HG03066 (cell line): ENCODE measurements around the gene DSTN.

Experiments
- ATAC-seq: cut with Tn5 transposase; IDR thresholded peaks from one replicate; pipeline ENCODE4 v1.9.1; 2021; ENCODE audit warnings: low read depth; ENCODE audit not compliant: unreplicated experiment

Gene DSTN

DNA sequence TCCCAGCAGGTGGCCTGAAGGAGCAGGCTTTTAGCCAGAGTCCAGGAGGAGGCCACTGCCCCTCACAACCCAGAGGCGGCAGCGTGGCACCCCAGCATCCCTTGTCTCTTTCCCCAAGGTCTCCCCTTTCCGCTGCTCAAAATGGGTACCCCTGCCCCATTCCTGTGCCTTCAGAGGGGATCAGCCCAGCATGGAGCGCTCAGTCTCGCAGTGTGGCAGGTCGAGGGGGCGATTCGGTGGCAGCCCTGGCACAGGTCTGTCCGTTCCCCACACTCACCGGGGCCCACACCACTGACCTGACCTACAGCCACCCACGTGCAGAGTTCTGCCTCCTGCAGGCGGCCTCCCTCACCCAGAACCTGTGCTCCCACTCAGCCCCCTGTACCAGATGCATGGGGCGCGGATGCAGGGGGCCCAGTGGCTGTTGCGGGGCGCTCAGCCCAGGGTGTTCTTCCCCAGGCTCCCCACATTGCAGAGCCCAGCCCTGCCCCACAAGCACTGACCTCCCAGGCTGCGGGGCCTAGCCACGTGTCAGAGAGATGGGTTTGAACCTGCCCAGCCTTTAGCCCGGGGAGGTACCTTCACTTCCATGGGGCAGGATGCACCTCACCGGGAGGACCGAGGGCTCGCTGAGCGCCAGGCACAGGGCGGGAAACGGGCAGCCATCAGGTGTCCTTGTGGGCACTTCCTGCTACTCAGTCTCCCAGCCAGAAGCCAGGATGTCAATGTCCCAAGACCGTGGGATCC, 41.8 kb downstream of the DSTN start:
- no peak for ATAC-seq

DNA sequence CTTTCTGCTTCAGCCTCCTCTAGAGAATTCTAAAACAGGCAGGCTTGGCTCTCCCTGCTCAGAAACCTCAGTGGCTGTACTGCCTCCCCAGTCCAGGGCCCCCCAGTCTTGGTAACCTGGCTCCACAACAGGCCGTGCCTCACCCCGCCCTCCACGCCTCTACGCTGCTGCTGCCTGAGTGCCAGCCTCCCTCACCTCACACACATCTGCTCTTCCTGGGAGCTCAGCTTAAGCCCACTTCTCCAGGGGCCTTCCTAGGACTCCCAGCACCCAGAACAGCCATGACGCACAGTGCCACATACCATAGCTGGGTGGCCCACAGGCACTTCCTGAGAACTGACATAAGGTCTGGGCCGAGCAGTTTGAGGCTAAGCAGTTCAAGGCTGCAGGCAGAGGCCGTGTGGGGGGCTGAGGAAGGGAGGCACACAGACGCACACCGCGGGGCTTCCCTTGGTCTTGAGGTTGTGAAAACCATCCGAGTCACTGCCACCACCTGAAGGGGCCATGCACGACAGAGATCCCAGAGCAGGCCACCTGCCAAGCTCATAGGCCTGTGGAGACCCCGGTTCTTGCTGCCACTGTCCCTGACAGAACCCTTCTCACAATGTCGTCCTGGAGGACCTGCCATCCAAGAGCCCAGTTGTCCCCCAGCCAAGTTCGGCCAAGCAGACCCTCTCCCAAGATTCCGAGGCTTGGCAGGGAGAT, 42.6 kb downstream of the DSTN start:
- no peak for ATAC-seq

DNA sequence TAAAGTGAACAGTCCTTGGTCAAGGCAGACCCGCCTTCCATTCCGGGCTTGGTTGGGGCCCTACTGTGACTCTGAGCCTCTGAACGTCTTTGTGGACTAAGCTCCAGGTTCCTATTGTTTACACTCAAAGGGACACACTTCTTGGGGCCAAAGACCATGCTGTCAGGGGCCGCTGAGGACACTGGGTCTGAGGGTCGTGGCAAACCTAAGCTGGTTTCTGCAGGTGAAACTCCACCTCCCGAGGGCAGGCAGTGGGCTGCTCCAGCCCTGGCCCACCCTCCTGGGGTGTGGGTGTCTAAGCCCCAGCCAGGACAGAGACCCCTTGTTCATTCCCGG, 43.1 kb downstream of the DSTN start:
- ATAC-seq: no peak

DNA sequence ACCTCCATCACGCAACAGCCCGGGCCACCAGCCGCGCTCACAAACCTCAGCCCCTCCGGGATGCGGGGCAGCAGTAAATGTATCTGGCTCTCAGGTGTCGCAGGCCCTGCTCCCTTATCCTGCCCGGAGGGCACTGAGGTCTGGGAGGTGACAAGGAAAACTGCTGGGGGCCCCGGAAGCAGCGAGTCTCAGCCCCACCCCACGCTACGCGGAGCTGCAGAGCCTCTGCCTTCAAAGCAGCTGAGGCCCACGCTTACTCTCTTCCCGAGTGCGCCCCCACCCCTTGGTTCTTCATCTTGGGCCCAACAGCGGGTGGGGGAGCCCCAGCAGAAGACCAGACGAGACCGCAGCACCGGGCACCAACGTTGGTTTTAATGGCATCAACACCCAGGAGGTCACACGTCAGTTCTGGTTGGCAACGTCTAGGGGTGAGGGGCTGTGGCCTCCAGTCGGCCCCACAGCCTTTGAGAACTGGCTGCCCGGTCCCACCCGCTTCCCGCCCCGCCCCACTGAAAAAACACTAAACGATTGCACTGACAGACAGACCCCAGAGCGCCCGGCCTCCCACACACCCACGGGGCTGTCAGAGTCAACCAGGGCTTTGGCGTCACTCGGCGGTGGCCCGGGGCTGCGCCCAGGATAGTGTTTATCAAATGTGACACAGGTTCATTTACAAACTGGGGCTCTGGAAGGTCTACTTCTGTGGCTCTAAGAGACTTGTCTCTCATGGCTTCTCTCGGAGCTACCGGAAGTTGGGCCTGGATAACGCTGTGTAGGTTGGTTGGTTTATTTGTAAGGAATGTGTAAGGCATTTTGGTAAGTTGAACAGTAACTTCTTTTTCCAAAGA, 43.7 kb downstream of the DSTN start:
- ATAC-seq: no peak

DNA sequence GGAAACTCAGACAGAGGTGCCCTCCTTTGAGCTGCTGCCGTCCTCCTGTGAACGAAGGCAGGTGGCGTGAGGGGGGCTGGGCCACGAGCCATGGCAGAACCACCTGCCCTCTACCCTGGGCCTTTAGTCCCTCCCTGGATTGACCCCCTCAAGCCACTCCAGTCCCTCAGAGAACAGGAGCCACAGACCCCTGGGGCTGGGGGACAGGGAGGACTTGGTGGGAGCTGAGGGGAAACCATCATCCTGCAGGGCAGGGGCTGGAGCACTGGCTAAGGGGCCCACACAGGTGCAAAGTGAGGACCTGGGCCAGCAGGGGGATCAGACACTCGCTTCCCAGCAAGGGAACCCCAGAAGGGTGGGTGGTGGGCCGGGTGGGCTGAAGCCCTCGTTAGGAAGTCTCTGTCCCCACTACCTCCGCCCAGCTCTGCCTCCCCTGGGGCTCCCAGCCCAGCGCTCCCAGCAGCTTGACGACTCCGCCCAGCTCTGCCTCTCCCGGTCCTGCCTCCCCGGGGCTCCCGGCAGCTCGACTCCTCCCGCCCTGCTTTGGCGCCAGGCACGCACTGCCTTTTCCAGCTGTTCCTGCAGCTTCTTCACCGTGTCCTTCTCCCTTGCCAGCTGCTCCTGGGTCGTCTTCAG, 44.4 kb downstream of the DSTN start:
- no peak for ATAC-seq

DNA sequence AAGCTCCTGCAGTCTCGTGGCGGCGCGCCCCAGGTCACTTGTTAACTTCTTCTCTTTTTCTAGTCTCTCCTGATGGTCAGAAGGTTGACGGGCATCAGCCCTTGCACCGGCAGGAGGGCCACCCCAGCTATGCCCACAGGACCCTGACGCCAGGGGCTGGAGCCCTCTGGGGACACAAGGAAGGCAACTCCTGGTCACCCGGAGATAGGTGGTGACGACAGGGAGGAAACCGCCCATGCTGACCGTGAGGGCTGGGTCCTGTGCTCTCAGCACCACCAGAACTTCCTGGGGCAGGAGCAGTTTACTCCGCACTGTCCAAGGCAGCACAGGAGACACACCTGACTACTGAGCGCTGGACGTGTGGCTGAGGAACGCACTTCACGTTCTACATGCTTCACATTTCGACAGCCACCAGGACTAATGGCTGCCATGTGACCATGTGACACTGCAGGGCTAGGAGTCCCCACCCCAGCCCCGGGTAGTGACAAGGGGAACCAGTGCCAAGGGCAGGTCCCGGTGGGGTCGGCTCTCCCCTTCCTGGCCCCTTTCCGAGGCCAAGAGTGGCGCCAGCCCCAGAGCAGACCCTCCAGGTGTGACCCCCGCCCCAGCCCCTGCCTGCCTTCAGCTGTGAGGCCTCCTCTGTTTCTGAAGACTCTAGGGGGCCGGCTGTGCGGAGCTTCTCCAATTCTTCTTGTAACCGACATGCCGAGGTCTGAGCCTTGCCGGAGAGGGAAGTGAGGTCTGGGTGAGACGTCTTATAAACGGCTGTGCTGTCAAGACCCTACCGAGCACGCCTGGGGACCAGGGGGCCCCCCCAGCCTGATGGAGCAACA, 45.2 kb downstream of the DSTN start:
- no peak for ATAC-seq

DNA sequence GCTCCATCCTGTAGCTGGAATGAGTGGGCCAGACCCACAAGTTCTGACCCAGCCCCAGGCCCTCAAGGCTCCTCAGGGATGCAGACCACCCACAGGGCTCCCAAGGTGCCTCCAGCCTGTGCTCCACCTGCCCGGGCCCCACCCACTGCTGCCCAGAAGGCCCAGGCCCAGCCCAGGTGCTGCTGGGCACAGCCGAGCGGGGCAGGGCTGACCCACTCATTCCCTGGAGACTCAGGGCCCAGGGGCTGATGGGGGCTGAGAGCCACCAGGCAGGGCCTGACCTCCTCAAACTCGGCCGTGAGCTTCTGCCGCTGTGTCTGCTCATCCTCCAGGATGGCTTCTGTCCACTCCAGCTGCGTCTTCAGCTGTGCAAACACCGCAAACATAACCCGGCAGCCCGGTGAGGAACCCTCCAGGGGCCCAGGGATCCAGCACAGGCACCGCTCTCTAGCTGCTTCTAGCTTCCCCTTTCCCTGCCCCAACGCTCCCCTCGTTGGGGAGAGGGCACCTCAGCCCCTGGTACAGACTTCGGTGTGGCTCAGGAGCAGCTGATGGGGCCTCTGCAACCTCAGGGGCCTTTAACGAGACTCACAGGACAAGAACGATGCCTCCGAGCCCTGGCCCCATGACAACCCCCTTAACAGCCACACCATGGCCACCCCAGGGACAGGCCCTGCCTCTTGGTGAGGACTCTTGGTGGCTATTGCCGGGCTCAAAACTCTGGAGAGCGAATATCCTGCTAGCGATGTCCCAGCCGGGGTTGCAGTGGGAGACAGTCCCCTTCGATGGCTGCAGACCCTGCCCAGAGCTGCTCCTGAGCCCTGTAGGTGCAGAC, 46.0 kb downstream of the DSTN start:
- no peak for ATAC-seq

DNA sequence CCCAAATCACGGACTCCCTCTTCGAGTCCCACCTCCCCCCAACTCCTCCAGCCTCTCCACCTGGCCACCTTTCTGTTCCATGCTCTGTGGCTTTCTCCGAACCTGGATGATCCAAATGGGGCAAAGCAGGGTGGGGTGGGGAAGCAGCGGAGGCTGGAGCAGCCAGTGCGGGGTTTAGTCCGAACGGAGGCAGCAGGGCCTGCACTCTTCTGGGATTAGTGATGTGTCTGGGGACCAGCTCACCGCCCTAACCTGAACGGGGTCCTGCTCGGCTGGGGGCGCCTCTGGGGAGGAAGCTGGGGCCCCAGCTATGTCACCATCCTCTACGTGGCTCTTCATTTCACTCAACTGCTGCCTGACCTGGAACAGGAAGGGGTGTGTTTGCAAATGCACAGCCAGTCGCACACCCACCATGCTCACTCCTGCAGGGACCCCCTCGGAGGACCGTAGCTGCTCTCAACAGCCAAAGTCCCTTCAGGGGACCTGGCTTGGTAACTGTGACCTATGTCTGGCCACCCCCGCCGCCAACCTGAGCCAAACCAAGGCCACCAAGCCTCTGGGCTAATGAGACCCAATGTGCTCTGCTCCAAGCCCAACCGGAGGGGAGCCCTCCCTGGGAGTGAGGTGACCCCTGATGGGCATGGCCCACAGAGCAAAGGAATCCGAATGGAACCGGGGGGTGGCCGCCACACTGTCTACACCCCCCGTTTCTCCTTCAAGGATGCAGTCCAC, 46.8 kb downstream of the DSTN start:
- no peak for ATAC-seq

DNA sequence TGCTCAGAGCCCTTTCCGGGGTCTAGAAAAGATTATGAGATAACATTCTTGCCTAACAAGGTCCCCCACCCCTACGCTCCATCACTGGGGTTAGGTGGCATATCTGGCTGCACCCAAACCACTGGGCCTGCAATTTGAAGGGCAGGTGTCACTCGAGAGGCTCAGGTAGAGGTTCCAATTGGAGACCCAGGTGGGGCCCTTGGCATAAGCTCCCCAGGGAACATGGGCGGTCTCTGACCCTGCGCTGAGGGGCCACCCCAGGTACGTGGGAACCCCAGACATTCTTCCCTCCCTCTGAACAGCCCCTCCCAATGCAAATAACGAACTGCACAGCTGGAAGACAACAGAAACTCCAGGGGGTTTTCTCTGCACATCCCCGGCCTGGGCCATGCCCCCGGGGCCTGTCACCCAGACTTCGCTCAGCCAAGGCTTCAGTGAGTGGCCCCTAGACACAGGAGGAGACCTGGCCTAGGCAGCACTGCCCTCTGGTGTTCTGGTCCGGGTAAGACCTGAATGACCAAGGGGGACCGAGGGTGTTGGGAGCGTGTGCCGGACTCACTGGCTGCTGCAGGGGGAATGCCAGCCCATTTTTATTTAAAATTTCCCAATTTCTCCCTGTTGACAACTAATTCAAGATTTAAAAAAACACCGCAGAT, 47.5 kb downstream of the DSTN start:
- ATAC-seq: no peak

DNA sequence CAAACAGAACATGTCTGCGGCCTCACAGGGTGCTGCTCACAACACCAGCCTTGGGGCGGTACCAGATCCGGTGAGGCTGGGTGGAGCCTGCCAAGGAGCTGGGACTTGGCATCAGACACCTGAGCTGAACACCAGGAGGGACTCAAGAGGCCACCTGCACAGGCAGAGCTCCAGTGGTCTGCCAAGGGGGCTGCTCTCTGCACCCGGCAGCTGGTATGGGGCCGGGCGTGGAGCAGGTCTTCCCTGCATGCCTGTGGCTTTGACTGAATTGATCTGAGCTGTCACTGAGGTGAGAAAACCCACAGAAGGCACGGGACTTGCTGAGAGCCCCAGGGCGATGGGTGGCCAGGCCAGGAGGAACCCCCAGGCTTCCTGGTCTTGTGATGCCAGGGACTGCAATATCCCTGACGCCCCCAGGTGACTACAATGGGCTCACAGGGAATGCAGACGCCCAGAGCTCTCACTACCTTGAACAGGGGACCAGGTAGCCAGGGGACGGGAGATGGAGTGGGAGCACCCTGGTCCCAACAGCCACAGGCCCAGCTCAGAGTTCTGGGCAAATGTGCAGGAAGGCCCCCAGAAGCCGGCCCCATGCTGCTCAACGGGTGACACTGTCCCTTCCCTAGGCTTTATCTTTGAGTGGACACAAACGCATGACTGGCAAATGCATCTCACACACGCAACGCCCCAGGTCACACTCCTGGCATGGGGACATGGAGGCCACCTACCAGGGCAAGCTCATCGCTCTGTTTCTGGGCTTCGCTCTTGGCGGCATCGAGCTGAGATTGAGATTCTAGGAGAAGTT, 48.2 kb downstream of the DSTN start:
- no peak for ATAC-seq

DNA sequence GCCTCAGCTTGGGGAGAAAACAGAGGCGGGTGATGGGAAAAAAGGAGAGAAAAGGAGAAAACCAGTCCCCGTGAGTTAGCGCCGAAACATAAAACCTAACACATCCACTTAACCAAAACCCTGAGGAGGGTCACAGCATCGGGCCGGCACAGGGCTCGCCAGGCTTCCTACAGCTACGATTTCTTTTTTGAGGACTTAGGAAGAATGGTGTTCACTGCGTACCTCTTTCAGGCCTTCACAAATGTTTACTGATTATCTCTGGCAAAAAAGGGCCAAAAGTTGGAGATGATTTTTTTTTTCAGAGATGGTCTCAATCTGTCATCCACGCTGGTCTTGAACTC, 48.8 kb downstream of the DSTN start:
- ATAC-seq: no peak

DNA sequence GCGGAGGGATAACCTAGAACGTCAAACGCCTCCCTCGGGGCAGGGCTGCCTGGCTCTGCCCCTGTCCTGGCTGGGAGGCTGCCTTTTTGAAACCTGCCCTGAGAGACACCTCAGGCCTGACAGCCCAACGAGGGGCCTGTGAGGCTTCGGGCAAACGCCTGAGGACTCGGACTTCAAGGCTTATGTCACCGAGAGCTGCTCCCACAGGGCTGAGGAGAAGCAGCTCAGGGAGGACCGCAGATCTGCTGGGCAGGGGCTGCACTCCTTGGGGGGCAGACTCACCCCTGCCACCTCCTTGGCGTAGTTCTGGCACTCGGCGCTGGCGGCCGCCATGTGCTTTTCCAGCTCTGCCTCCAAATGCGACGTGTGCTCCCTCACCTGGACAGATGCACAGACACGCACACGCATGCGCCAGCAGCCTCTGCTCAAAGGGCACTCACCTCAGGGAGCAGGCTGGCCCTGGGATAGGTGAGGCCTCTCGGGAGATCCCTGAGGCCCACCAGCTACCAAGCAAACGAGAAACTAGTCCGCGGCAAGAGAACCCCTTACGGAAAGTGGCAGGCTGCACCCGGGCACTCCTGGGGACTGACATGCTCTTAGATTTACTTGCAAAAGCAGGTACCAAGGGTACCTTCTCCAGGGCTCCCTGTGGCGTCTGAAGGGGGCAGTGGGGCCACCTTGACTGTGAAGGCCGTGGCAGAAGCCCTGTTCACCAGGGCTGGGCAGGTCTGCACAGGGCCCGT, 49.6 kb downstream of the DSTN start:
- no peak for ATAC-seq

DNA sequence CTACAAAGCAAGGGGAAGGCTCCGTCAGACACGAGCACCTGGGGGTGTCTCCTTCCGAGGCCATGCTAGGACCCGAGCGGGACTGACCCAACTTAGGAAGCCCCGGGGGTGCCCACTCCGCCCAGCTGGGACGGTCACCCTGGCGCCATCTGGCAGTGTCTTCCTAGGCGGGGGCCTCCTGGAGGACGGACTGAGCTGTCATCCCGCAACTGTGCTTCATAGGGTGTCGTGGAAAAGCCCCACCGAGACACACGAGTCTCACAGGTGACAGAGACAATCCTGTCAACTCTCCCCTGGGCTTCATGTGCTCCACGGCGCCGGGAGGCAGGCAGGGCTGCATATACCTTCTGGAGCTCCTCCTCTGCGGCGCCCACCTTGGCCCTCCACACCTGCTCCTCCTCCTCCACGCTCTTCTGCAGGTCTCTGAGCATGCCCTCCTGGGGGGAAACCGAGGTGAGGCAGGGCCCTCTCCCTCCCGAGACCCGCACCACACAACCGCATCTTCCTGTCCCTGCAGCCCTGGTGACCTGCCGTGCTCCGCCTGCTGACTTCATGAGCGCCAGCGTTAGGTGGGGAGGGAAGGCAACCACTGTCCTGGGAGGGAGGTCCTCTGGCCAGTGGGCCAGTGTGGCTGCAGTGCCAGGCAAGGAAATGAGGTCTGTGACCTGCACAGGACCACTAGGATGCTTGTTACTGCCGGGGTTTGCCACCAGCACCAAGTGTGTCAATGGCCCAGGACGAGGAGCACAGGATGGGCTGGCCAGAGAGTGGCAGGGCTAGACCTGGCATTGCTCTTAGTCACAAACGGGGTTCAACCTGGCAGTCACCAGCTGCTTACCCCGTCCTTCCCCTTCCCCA, 50.7 kb downstream of the DSTN start:
- ATAC-seq: no peak

DNA sequence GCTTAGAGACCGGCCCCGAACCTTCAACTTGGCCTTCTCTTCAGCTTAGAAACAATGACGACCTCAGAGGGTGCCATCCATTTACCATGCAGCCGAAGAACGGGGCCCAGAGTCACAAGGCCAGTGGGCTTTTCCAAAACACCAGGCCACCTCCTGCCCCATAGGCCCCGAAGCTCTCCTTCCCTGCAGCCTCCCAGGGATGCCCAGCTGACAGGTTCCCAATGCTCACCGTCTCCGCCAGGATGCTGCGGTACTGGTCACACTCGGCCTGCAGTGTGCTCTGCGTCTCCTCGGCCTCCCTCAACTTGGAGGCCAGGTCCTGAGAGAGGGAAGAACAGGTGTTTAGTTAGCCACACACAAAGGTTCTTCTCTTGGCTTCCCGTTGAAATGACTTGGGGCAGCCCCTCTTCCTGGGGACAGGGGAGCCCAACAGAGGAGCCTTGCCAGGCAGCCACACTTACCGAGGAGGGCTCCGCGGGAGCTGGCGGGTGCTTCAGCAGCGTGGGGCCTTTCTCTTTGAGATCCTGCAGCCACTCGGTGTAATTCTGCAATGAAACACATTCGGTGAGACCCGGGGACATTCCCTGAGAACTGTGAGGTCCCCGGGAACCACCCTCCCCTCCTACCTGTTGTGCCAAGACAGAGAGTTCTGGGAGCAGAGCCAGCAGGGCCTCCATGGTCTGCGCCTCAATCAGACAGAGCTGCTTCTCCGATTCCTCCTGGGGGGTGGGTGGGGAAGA, 51.5 kb downstream of the DSTN start:
- ATAC-seq: no peak
